HG03139 (cell line): ENCODE measurements around the gene GPR158.

Experiments
- ATAC-seq: cut with Tn5 transposase; IDR thresholded peaks from one replicate; pipeline ENCODE4 v1.9.1; 2021; ENCODE audit not compliant: unreplicated experiment

GPR158 gene

DNA sequence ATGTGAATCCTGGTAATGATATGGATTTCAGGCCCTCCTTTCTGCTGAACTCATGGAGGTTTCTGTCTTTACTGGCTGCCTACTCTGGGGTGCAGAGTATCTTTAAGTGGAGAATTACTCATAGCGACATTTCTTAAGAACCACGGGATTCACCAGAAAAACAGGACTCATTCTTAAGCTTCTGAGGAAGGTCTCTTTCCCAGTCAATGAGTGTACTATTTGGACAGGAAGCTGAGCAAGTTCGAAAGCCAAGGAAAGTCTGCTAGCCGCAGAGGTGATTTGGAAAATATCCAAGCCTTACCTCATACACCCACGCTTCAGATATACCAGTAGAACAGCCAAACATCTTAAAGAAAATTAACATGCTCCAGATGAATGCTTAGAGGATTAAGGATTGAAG is 381.7 kb downstream of the GPR158 start:
- ATAC-seq = no peak

DNA sequence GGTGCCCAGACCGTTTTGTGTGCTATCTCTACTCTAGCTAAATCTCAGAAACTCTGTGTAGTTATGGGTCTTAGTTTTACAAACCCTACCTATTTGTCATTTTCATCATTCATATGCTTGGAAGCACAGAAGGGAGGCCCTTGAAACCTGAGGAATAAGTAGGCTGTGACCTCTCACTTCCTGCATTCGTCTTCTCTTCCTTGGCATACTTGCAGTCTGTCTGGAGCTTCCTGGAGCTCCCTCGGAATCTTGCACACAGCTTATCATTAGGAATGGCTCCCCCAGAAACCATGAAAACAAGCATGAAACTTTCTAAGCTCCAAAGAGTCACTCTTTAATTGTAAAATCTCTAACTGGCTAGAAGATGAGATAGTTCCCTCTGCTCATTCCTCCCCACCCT is 382.3 kb downstream of the GPR158 start:
- no peak for ATAC-seq

DNA sequence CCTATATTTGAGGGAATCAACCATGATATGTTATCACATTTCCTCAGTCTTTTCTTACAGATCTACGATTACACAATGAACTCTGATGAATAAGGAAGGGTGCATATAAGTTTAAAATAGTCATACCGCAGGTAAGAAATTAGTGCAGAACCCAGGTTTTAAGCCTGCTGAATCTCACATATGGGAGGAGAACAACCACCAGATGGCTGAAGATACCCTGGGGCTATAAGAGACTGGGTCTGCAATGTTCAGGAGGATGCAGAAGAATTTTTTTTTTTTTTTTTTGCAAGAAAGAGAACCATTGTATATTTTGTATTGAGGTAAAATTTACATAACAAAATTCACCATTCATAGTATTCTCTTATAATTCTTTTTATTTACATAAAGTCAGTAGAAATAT is 387.0 kb downstream of the GPR158 start:
- no peak for ATAC-seq

DNA sequence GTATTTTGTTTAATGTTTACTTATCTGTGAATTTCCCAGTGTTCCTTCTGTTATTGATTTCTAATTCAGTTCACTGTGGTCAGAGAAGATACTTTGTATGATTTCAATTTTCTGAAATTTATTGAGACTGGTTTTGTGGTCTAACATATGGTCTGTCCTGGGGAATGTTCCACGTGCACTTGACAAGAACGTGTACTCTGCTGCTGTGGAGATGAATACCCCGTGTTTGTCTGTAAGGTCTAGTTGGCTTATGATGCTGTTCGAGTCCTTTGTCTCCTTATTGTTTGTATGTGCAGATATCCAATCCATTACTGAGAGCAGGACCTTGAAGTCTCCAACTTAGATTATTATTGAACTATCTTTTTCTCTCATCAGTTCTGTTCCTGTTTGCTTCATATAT is 387.7 kb downstream of the GPR158 start:
- ATAC-seq = no peak

DNA sequence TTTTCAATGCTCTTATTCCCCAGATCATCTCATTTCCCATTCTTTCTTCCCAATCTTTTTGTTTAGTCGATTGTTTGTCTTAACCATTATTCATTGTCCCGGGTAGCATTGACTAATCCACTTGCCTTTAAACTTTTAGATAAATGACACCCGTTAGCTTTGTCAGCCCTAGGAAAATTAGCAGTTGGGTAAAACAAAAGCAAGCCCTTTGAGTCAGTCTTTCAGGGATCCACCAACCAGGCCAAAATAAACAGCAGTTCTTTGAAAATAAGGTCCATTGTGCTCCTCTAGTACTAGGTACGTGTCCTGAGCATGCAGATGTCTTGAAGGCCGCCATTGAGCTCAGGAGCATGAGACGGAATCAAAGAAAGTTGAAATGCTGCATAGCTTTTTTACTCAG is 389.6 kb downstream of the GPR158 start:
- no peak for ATAC-seq

DNA sequence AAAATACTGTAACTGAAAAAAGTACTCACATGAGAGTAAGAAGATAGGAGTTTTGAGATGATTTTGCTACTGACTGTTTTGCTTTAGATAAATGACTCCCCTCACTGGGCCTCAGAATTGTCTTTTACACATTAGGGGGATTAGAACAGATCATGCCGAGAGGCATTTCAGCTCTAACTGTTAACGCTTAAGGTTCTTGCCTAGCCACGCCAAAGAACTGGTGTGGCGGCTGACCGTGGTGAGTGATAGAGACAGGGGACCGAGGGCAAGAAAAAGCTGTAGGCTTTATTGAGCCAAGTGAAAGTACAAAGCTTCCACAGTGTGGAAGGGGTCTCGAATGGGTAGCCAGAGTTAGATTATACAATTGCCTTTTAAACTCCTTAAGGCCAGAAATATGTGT is 390.8 kb downstream of the GPR158 start:
- no peak for ATAC-seq

DNA sequence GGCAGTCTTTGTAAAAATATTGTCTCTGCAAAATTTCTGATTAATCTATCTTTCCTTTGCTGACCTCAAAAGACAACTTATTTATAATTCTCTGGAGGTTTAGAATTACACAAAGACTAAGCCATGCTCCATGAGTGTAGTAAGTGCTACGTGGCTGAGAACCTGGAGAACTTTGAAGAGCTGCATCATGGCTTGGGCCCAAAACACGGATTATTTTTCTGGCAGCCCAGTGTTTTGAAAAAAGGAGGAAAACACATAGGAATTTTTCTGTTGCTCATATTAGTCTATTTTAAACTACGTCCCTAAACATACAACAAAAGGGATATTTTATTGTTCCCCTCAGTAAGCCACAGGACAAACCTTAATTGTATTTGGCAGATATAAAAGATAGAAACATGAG is 398.5 kb downstream of the GPR158 start:
- no peak for ATAC-seq

DNA sequence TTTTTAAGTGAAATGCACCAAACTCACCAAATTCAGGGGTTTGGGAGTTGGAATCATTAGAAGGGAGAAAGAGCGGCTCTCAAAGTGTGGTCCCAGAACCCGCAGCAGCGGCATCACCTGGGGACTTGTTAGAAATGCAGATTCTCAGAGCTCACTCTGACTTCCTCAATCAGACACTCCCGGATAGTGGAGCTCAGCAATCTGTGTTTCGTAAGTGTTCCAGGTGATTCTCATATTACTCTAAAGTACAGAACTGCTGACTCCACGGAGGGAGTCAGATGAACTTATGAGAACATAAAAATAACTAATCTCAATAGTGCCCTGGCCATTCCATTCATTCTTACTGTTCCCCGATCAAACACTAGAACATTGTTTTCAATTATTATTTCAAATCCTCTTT is 400.5 kb downstream of the GPR158 start:
- no peak for ATAC-seq

DNA sequence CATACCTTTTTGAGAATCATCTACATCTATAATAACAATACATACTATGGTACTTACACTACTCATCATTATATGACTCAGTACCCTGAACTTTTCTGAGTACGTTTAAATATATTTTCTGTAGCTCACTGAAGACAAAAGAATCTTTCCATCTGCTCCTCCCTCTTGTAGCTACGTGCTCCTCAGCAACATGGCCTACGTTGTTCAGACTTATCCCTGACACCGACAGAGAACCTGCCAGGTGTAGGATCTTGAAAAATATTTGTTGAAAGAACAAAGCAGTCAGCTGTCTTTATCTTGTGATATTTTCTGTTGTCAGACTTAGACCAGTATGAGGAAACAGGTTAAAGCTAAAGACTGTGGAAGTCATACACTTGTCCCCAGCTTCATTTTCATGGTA is 403.3 kb downstream of the GPR158 start:
- no peak for ATAC-seq

DNA sequence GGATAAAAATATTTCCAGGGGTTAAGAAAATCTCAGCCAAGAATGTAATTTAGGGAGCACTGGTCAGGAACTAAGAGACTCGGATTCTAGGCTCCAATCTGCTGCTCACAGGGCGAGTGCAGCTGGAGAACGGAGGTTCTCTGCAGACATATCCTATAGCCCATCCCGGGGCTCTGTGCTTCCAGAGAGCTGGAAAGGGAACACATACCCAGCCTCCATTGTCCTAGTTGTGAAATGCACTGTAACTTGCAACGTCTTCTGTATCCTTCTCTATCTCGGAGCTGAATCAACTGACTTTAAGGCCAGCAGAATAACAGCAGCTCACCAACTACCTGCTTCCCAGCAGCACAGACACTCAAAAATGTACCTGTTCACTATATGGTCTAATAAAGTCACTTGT is 408.2 kb downstream of the GPR158 start:
- ATAC-seq = no peak

DNA sequence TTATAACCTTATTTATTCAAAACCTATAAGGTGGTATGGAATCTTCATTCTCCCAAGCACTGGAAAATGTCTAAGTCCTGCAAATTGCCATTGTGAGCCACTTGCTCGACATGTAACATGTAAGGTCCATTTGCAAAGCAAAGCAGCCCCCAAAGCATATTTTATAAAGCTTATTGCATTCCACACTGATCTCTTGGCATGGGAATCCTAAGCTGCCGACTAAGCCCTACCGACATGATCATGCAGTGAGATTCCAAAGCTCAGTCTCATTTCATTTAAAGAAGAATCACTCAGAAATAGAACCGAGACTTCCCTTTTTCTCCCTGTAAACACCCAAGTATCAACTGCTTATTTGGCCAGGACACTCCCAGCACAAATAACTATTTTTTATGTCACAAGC is 425.9 kb downstream of the GPR158 start:
- no peak for ATAC-seq

DNA sequence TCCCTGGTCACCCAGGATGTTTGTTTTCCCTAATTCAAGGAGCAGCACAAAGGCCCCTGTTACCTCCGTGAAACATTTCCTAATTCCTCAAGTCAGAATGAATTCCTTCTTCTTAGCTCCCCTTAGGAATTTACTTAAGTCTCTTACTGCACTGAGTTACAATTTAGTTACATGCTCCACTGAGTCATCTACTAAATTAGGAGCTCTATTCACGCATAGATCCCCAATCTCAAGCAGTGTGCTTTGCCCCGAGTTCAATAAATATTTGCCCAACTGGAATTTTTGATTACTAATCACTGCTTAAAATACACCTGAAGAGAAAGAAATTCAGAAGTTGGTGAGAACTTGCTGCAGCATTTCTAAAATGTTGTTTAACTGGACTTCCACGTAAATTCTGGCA is 429.8 kb downstream of the GPR158 start:
- no peak for ATAC-seq

DNA sequence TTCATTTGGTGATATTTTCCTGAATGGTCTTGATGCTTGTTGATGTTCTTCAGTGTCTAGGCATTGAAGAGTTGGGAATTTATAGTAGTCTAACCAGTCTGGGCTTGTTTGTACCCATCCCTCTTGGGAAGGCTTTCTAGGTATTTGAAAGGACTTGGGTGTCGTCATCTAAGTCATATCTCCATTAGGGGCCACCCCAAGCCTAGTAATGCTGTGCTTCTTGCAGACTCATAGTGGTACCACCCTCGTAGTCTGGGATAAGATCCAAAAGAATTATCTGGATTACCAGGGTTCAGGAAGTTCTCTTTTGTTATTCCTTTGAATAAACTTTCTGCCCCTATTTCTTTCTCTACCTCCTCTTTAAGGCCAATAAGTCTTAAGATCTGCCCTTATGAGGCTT is 439.9 kb downstream of the GPR158 start:
- no peak for ATAC-seq

DNA sequence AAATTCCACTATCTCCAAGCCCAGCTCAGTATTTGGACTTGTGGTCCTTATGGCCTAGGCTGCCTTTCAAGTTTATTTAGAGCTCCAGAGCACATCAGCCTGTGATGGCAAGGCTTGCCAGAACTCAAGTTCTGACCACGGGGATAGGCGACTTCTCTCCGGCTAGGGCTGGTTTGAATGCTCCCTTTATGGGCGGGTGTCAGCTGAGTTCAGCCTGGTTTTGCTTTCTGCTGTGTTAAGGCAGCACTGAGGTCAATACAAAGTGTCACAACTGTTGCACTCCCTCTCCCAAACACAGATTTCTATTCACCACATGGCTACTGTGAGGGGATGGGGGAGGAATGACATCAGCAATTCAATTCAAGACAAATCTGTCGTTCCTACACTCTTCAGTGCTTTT is 441.1 kb downstream of the GPR158 start:
- no peak for ATAC-seq

DNA sequence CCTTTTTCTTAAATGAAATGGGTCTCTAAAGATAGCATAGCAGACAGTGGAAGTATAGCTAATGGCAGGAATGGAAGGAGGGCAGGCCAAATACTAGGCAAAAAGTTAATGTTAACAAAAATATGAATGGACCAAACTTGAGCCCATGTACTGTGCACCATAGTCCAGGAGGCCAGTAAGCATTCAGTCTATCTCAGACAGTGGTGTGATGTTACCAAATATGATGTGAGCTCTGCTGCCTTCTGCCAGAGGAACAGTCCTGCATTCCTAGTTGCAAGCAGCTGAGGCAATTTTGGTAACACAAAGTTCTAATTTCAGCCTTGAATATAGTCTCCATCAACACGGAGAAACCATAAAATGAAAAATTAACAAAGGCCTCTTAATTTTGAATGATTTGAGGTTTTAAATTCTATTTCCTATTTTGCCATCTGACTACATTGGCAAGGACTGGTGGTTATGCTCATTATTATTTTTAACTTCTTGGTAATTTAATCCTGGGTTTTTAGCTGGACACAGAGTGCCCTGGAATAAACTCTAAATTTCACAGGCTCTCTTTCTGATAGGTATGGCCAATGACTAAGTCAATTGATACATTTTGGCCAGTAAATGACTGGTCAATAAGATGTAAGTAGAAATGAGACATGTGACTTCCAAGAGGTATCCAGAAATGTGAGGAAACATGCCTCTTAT is 442.2 kb downstream of the GPR158 start:
- ATAC-seq = no peak

DNA sequence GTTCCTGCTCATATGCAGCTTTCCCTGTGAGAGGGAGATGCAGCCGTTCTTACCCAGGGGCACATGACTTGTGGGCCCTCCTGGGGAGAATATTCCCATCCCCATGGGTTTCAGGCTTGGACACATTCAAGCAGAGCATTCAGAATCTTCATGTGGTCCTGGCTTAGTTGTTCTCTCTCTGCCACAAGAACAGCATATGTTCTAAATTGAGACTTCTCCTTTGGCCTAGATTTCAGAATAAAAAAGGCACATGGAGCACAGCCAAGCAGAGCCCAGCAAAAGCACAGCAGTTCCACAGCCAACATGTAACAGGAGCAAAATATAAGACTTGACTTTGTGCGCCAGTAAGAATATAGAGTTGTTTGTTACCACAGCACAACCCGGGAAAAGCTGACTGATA is 452.8 kb downstream of the GPR158 start:
- no peak for ATAC-seq

DNA sequence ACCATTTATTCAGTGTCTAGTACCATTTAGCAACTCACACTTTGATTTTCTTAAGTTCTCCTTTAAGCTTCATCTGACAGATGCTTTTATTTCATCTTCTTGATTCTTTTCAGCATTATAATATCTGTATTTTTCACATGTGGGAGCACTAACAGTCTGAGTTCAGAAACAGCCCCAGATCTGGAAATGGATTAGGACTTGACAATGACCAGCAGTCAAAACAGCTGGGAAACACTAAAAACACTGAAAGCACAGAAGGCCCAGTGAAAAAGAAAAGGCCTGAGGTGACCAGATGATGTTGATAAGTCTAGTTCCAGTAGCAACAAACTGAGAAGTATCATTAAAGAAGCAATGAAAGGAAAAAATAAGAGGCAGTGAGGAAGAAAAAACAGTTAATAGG is 454.5 kb downstream of the GPR158 start:
- no peak for ATAC-seq

DNA sequence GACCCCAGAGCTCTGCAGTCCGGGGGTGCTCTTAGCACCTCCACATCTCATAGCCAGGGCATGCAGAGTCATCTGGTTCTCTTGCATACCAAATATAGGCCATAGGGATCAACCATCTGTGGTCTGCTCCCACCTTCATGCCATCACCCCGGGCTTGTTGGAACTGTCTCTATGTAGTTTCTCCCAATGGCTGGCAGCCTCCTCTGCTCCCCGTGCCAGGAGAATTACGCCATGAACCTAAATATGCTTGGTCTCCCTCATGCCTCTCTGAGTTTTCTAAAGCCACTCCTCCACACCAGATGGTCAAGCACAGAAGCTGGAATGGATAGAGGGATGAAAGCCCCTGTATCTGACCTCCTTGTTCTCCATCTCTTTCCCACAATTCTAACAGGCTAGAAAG is 456.7 kb downstream of the GPR158 start:
- no peak for ATAC-seq

DNA sequence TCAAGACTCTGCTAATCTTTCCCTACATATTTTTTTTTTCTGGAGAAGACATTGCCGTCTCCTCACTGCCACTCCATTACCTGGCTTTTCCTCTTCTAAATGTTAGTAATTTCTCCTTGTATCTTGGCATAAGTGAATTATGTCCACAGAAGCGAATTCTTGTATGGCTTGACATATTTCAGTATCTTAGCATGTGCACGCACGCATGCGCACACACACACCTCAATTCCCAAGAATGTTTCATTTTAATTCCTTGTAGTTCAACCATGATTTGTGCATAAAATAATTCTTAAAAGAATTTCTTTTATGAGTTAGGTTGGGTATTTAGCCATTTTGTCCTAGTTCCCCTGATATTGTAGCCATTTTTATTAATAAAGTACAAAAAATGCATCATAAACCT is 458.0 kb downstream of the GPR158 start:
- no peak for ATAC-seq

DNA sequence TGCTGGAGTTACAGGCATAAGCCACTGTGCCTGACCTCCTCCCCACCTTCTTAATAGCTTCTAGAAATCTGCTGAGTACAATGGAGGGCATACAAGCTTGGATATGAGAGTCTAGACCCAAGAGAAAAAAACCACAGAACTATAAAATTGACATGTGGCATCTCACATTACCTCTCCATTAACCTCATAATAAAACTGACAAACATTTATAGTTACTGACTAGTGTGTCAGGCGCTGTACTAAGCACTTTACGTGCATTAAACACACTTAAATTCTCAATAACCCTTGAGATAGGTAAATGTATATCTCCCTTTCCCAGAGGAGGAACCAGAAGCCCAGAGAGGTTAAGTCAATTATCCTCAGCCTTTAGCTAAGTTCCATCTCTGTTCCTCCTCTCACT is 458.7 kb downstream of the GPR158 start:
- ATAC-seq = no peak

DNA sequence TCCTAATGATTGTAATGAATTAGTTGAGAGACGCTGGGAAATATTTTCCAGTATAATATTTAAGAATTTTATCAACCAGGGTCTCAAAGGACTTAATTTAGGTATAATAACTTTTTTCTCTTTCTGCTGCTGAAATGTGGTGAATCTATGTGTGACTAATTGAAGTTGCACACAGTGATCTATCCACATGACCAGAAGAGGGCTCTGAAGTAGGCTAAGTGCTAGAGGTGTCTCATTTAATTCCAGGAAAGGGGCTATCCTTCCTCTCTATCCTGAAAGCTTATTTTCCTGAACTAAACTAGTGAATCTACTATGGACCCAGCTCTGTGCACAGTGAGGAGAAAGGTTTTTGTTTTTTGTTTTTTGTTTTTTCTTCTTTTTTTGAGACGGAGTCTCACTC is 464.8 kb downstream of the GPR158 start:
- ATAC-seq = no peak

DNA sequence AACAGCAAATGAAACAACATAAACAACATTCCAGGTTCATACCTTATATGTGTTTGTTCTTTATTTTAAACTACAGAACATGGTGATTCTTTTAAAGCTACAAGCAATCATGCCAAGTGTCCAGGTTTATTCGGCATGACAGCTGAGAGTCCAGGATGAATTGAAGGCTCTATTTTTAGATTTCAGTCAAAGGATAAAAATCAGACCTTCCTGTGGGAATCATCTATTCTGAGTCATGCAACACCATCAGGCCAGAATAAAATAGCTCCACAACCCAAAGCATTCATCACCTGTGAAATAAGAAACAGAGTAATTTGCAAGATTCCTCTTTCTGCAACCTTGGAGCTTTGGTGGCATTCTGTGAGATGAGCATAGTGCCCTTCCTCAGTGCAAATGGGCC is 466.8 kb downstream of the GPR158 start:
- no peak for ATAC-seq

DNA sequence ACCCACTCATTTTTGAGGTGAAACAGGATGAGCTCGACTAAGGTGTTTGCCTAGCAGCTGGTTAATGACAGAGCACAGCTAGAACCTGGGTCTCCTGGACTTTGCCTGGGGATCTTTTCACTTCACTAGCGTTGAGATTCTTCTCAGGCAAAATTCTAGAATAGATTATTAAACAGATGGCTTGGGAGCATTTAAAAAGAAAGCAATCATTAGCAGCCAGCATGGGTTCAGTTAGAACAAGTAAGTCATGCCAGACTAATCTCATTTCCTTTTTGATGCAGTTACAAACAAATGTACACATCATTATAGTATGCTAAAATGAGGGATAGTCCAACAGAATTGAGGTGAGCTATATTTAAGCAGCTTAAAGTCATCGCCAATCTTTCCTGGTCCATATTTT is 467.9 kb downstream of the GPR158 start:
- no peak for ATAC-seq

DNA sequence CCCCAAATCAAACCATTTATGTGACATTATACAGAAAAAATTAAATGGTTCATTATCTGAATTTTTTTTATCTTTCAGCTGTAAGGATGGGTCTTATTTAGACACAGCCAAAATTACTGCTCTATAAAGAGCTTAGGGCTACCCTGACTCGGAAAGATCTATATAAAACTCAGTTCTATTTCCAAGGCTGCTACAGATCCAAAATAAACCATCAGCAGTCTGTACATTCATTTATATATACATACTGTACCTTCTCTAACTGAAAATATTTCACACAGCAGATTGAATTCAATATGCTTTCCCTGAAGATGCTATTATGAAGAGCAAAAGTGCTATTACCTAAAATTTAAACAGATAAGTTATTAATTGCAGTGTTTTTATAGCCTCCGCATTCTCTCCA is 471.6 kb downstream of the GPR158 start:
- ATAC-seq = no peak
